Measurements from ENCODE around the gene TMEM35B. TPM values are rescaled to one million over a fixed set of nuclear protein-coding genes. Genes with fewer than 3 reads are reported as not detected.
"Not testable (repeated sequence)": the region's sequence is repeated elsewhere in the genome, so short reads cannot be mapped to it uniquely, and the experiment has no call there.

TMEM35B gene
- total and polyA plus RNA-seq, 8 donors = 2.0 to 131 (median 16.4) TPM

- intact Hi-C loops (cut with DNase I; ENCODE audit: low total_unique reads) = no loop called here
These were observed 19.6 kb downstream of the TMEM35B start for GRCh38 chr1:34965597-34965996.

GRCh38 chr1:34950428-34950827 is 34.7 kb downstream of the TMEM35B start:
- H3K4me1 ChIP-seq = no peaks in the 10 kb centered on the region
- 20 to 56% (median 36%) methylated on average over 1 of the region's 1 CpG for WGBS, 5 donors

More at GRCh38 chr1:34965597-34965996, 19.6 kb downstream of the TMEM35B start:
- Histone ChIP-seq H3K4me1 (no peaks in the 10 kb centered on the region), H3K36me3 (no peaks in the 10 kb centered on the region), H3K27ac (no peak overlapping the region), H3K27me3 (no peaks in the 10 kb centered on the region), H3K4me3 (no peak overlapping the region), H3K9me3 (peaks cover 0 to 7% (median 0%) of the 10 kb centered on the region in 4 donors)
- no peak for DNase-seq
- no peak for TF ChIP-seq EP300 (IDR thresholded peaks at IDR 0.05)
- TF ChIP-seq CTCF (IDR thresholded peaks at IDR 0.05) = no peak
- no peak for TF ChIP-seq POLR2A (IDR thresholded peaks at IDR 0.05)
- no peak for TF ChIP-seq POLR2AphosphoS5 (IDR thresholded peaks at IDR 0.05)
- WGBS, 5 donors = 77 to 87% (median 83%) methylated on average over 2 of the region's 2 CpGs

GRCh38 chr1:34948739-34949138 is 36.4 kb downstream of the TMEM35B start:
- 88 to 90% (median 89%) methylated on average over 10 of the region's 10 CpGs for WGBS, 5 donors
- H3K9me3 ChIP-seq; DNase-seq; intact Hi-C loops (cut with DNase I; ENCODE audit: low total_unique reads); H3K36me3 ChIP-seq; H3K27ac ChIP-seq; H3K4me3 ChIP-seq; H3K4me1 ChIP-seq: not testable (repeated sequence)
- H3K27me3 ChIP-seq = peaks cover 0 to 20% (median 0%) of the 10 kb centered on the region in 3 donors

More at GRCh38 chr1:34950428-34950827, 34.7 kb downstream of the TMEM35B start:
- Histone ChIP-seq H3K36me3 (no peaks in the 10 kb centered on the region), H3K4me3 (no peak overlapping the region), H3K9me3 (no peaks in the 10 kb centered on the region), H3K27me3 (peaks cover 0 to 20% (median 0%) of the 10 kb centered on the region in 3 donors), H3K27ac (no peak overlapping the region)
- no peak for TF ChIP-seq CTCF (IDR thresholded peaks at IDR 0.05)
- no peak for TF ChIP-seq POLR2AphosphoS5 (IDR thresholded peaks at IDR 0.05)
- no peak for TF ChIP-seq POLR2A (IDR thresholded peaks at IDR 0.05)
- intact Hi-C loops (cut with DNase I; ENCODE audit: low total_unique reads) = no loop called here
- DNase-seq = no peak

- H3K9me3 ChIP-seq; H3K4me3 ChIP-seq; H3K4me1 ChIP-seq; H3K36me3 ChIP-seq; DNase-seq; H3K27ac ChIP-seq; intact Hi-C loops (cut with DNase I; ENCODE audit: low total_unique reads): not testable (repeated sequence)
- H3K27me3 ChIP-seq = peaks cover 0 to 17% (median 0%) of the 10 kb centered on the region in 3 donors
- 92 to 95% (median 93%) methylated on average over 29 to 41 of the region's 41 CpGs for WGBS, 5 donors
These were observed 37.4 kb downstream of the TMEM35B start for GRCh38 chr1:34947641-34948314.

DNA sequence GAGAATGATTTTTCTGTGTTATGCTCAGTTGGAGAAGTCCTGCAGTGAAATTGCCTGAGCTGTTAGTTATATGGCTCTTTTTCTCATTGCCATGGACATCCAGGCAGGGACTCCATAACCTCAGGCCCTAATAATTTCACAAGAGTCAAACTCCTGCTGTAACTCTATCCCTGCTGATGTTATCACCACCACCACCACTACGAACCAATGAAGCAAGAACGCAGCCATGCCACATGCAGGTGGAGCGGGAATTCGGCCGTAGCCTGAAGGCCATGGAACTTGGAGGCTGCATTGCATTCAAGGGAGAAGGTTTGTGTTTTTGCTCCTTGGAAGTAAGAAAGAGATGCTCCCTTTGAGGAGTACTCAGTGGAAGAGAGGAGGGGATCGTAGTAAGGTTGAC is 38.9 kb downstream of the TMEM35B start:
- Histone ChIP-seq H3K9me3 (no peaks in the 10 kb centered on the region), H3K36me3 (no peaks in the 10 kb centered on the region), H3K4me1 (no peaks in the 10 kb centered on the region), H3K27me3 (peaks cover 0 to 13% (median 0%) of the 10 kb centered on the region in 3 donors), H3K4me3 (no peak overlapping the region), H3K27ac (no peak overlapping the region)
- DNase-seq = no peak
- WGBS, 5 donors = 82 to 95% (median 91%) methylated on average over 6 of the region's 6 CpGs
- intact Hi-C loops (cut with DNase I; ENCODE audit: low total_unique reads) = no loop called here
- TF ChIP-seq EP300 (IDR thresholded peaks at IDR 0.05) (no peak), POLR2A (IDR thresholded peaks at IDR 0.05) (no peak), POLR2AphosphoS5 (IDR thresholded peaks at IDR 0.05) (no peak), CTCF (IDR thresholded peaks at IDR 0.05) (no peak)

- DNase-seq; H3K9me3 ChIP-seq; H3K36me3 ChIP-seq; H3K4me3 ChIP-seq; H3K27ac ChIP-seq; H3K4me1 ChIP-seq; intact Hi-C loops (cut with DNase I; ENCODE audit: low total_unique reads): not testable (repeated sequence)
- peaks cover 0 to 40% (median 0%) of the 10 kb centered on the region in 3 donors for H3K27me3 ChIP-seq
- WGBS, 5 donors = 89 to 92% (median 92%) methylated on average over 2 of the region's 2 CpGs
These were observed 43.3 kb downstream of the TMEM35B start for GRCh38 chr1:34941798-34942197.

All from stomach (tissue), 9 donors.